Stimulated activated CD4-positive, alpha-beta T cell treated with anti-CD3 and anti-CD28 coated beads, Interleukin-4, amount 100 ng/mL, for 1 hour (primary cell): ENCODE results near the gene RPAP2.
"Not testable (repeated sequence)": the region's sequence is repeated elsewhere in the genome, so short reads cannot be mapped to it uniquely, and the experiment has no call there.

Source experiments
- DNase-seq: peaks from one replicate; pipeline ENCODE4 v3.0.0-alpha.2; 2020

RPAP2 gene

DNA sequence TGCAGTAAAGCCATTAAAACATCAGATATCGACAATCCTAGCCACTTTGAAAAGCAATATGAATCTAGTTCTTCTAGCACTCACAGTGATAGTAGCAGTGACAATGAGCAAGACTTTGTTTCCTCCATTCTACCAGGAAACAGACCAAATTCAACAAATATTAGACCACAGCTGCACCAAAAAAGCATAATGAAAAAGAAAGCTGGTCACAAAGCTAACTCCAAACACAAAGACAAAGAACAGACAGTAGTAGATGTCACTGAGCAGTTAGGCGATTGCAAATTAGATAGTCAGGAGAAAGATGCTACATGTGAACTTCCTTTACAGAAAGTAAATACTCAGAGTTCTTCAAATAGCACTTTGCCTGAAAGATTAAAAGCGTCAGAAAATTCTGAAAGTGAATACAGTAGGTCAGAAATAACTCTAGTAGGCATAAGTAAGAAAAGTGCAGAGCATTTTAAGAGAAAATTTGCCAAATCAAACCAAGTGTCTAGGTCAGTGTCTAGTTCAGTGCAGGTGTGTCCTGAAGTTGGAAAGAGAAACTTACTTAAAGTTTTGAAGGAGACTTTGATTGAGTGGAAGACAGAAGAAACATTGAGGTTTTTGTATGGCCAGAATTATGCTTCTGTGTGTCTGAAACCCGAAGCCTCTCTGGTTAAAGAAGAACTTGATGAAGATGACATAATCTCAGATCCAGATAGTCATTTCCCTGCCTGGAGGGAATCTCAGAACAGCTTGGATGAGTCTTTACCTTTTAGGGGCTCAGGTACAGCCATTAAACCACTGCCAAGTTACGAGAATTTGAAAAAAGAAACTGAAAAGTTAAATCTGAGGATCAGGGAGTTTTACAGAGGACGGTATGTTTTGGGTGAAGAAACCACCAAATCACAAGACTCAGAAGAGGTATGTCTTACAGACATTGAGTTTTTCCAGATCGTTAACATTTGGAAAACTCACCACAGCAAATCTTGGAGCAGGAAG is 24.9 kb downstream of the RPAP2 start:
- no peak for DNase-seq

DNA sequence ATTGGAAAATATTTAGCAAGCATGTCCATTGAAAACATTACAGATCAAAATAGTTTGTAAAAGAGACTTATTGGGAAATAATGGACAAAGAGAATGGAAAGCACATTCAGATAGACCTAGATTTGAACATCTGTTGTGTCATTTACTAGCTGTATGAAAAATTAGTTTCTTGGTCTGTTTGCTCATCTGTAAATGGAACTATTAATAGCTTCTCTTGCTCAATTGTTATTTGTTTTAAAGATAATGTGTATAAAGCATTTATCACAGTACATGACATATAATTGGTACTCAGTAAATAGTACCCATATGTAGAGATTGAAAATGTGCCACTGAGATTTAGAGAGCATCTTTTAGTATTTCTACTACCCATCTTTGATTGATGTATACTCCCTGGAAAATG is 25.9 kb downstream of the RPAP2 start:
- no peak for DNase-seq

DNA sequence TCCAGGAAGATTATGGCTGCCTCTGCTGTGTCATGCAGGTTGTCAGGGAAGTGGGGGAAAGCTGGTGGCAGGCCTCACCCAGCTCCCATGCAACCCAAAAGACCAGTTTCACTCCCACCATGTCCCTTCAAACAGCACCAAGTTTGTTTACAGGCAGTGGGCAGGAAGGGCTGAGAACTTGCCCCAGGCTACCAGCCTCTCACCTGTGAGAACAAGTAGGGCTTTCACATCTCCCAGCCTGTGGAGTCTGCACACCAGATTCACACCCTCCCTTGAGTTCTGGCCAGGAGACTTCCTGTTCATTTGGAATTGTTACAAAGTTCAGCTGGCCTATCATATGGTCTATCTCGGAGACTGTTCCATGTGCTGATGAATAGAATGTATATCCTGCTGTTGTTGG is 27.8 kb downstream of the RPAP2 start:
- no peak for DNase-seq

DNA sequence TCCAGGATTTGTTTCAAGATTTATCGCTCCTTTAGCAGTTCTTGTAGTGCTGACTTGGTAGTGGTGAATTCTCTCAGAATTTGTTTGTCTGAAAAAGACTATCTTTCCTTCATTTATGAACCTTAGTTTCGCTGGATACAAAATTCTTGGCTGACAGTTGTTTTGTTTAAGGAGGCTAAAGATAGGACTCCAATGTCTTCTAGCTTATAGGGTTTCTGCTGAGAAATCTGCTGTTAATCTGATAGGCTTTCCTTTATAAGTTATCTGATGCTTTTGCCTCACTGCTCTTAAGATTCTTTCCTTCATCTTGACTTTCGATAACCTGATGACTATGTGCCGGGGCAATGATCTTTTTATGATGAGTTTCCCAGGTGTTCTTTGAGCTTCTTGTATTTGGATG is 28.9 kb downstream of the RPAP2 start:
- no peak for DNase-seq

DNA sequence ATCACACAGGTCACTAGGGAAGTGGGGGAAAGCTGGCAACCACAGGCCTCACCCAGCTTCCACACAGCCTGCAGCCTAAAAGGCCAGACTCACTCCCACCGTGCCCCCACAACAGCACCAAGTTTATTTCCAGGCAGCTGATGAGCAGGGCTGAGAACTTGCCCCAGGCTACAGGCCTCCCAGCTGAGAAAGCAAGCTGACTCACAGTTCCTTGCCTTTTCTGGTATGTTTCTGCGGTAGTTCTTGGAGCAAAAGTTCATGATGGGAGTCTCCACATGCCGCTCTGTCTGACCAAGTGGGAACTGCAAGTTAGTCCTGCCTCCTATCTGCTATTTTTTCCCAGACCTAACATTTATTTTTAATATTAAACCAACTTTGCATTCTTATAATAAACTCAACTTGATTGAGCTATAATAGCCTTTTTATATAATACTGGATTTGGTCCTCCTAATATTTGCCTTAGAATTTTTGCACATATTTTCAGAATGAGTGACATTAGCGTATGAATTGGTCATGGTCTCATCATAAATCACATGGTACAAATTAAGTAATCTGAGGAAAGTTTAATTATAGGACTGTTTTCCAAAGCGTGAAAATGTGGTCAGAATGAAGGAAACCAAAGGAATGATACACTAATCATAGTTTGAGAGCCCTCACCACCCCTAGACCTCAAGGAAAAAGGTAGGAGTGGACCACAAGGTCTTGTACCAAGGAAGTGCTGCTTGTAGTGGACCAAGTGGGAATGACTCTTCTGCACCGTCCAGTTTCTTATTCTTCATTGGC is 30.7 kb downstream of the RPAP2 start:
- DNase-seq, result no peak

DNA sequence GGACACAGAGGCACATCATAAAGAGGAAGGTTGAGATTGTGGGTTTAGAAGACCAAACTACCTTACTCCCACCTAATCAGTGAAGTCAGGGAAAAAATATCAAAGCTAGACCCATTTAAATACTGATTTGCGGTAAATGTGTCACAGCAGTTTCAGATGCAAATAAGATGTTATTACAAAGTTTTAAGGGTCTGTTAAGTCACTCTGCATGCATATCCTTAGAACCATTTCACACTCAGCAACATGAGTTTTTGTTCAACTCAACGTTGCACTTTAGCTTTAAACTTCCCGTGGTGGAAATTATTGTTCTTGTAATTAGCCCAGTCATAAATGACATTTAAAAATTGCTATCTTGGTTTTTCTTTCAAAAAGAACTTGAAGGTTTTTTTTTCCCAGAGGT is 34.8 kb downstream of the RPAP2 start:
- no peak for DNase-seq

DNA sequence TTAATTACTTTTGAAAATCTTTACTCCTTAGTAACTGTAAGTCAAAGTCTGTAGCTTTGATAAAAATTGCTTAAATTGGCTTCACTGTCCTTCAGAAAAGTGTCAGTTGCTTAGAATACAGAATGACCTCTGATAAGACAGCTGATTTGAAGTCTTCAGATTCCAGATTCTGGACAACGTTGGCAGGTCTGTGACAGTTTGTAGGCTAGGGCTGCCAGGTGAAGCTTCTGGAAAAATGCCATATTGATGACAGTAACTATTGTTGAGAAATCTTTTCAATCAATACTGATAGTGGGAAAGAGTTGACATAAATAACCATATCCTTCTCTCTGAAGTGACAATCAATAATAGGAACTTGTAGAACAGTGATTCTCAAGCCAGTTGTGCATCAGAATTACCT is 41.3 kb downstream of the RPAP2 start:
- no peak for DNase-seq

DNA sequence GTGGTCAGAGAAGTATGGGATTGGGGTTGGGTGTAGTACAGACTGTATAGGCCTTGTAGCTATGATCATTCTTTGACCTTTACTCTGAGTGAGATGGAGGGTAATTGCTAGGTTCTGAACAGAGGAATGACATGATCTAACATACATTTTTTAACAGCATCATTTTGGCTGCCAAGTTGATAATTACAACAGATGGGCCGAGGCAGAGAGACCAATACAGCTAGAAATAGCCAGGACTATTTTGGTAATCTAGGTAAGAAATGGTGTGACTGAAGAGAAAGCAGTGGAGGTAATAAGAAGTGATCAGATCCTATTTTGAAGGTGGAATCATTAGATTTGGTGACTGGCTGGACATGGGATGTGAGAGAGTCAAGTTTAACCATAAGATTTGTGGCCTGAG is 43.5 kb downstream of the RPAP2 start:
- DNase-seq, result no peak

DNA sequence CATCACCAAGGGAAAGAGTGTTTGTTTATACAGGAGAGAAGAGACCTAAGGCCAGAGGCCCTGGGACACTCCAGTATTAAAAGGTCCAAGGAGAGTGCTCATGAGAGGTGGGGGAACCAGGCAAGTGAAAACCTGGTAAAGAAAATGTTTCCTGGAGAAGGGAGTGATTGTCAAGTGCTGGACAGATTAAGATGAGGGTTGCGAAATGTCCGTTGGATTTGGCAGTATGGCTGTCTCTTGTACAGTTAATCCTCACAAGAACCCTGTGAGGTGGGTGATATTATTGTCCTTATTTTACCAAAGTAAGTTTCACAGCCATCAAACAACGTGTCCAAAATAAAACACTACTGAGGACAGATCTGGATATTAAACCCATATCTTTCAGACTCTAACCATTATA is 44.2 kb downstream of the RPAP2 start:
- no peak for DNase-seq

DNA sequence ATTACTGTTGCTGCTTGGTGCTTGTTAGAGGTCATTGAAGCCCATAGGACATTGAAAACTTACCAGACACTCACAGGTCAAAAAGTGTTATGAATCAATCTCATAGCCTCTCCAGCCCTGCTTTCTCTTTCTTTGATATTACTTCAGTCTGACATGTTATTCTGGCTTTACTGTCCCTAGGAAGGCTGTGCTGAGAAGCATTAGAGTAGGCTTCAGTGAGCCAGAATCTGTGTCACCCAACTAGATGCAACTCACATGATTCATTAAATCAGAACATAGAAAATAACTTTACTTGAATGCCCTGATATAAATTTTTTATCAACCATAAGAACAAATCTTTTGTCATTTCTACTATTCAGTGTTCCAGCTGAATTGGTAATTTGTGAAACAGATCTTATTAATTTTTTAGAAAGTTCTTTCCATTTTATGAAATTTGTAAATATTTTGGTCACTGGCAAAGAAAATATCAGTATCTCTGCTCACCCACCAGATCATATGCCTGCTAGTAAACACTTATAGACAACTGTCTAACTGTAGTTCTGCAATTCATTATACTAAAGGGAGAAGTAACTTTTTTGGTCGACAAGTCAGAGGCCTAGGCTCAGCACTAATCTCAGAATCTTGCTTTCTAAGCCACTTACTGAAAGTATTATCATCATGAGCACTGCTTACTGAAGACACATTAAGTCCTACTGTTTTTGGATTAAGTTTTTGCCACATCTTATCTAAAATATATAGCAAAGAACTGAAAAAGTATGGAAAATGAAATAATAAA is 48.2 kb downstream of the RPAP2 start:
- DNase-seq, result no peak

DNA sequence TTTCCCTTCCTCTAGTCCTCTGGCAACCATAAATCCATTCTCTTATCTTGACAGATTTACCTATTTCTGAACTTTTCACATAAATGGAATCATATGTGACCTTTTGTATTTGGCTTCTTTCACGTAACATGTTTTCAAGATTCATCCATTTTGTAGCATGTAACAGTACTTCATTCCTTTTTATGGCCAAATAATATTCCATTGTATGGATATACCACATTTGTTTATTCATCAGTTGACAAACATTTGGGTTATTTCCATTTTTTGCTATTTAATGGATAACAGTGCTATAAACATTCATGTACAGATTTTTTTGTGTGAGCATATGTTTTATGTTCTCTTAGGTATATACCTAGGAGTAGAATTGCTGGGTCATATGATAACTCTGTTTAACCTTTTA is 54.0 kb downstream of the RPAP2 start:
- no peak for DNase-seq

DNA sequence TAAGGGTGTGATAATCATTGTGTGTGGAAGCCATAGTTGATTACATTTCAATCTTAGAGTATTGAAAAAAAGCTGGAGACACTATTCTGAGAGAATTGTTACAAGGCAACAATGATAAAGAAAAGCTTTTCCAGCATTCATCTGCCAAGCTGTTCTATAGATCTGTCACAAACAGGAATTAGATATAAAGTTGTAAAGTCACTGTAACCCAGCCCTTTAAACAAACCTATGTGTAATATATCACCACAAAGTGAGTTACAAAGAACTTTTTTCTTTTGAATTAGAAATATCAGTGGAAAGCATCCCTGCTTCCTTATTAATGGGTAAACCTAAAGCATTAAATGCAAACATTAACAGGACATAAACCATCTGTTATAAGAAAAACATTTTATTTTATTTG is 55.4 kb downstream of the RPAP2 start:
- no peak for DNase-seq

DNA sequence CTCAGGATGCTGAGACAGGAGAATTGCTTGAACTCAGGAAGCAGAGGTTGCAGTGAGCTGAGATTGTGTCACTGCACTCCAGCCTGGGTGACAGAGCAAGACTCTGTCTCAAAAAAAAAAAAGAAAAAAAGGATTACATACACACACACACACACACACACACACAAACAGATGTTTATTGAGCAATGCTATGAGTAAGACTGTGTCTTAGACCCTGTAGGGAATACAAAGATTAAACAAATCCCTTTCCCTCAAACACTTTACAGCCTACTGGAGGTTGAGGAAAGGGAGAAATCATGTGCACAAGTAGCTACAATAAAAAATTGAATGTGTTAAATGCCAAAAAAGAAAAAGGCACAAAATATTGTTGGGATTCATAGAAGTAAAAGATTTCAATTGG is 58.1 kb downstream of the RPAP2 start:
- no peak for DNase-seq

DNA sequence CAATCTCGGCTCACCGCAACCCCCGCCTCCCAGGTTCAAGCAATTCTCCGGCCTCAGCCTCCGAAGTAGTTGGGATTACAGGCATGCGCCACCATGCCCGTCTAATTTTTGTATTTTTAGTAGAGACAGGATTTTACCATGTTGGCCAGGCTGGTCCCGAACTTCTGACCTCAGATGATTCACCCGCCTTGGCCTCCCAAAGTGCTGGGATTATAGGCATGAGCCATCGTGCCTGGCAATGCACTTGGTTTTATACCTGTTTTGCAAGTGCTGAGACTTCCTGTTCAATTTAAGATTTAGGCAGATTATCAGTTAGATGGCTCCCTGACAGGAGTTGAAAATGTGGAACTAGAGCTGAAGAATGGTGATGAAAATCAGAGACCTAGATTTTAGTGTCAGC is 60.5 kb downstream of the RPAP2 start:
- not testable (repeated sequence) for DNase-seq

DNA sequence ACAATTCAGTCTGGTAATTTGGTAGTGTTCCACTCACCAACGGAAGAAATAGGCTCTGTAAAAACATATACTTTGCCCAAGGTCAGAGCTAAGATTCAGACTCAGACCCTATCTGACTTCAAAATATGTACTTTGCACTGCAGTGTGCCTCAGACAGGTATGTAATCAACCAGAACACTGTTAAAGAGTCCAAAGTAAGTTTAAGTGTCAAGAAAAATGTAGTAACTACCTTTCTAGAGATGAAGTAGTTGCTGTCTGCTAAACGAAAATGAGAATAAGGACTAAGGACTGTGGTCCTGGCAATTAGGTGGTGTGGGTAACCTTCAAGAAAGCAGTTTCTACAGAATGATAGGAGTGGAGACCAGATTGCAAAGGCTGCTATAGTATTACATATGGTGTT is 61.1 kb downstream of the RPAP2 start:
- no peak for DNase-seq

DNA sequence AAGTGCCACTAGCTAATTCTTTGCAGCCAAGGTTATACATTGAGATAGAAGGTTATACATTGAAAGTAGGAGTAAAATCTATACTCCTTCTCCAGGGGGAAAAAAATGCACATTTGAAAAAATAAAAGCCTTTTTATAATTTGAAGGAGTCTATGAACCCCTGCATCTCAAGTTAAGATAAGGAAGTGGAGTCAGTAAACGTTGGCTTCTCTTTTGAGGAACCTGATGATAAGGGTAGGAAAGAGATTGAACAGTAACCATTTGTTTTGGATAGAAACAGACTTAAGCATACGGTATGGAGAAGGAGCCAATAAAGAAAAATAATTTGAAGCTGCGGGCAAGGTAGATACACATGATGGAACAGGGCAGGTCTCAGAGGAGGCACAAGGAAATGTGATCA is 64.1 kb downstream of the RPAP2 start:
- DNase-seq, result no peak

DNA sequence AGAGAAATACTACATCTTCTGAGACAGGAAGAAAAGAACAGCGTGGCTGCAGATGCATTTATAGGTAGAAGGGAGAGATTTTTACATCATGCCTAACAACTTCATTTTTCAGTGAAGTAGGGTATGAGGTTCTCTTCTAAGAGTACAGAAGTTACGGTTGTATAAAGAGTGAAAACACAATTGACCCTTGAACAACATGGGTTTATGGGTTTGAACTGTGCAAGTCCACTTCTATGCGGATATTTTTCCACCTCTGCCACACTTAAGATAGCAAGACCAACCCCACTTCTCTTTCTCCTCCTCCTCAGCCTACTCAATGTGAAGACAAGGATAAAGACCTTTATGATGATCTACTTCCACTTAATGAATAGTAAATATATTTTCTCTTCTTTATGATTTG is 64.5 kb downstream of the RPAP2 start:
- DNase-seq, result no peak

DNA sequence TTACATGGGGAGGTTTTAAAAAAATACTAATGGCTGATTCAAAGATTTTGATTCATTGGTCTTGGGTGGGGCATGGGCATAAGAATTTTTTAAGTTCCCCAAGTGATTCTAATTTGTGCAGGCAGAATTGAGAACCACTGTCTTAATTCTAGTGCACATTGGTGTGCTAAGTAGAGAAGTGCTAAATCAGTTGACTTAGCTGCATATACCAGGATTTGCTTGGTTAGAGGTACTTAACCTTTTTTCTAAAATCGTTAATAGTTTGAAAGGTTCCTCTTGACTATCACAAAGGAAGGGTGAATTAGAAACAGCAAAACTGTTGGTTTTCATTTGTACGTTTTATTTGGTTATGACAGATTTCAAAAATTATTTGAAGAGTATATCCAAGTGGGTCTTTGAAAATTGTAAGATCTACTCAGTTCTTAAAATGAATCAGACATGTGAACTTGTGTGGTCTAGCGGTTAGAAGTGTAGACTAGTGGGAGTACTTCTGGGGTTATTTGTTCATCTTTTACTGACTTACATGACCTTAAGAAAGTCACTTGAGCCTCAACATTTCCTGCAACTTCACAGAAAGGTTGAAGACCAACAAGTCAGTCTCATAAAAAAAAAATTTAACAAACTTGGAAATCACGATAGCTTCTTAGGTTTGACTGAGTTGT is 66.7 kb downstream of the RPAP2 start:
- no peak for DNase-seq

DNA sequence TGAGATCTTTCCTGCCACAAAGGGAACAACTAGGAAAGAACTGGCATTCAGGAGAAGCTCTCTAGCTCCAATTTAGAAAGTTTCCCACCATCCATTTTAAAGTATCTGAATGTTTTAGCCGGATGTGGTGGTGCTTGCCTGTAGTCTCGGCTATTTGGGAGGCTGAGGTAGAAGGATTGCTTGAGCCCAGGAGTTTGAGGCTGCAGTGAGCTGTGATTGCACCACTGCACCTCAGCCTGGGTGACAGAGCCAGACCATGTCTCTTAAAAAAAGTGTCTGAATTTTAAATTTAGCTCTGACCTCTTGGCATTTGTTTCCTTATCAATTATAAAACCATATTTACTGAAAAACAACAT is 67.2 kb downstream of the RPAP2 start:
- no peak for DNase-seq

DNA sequence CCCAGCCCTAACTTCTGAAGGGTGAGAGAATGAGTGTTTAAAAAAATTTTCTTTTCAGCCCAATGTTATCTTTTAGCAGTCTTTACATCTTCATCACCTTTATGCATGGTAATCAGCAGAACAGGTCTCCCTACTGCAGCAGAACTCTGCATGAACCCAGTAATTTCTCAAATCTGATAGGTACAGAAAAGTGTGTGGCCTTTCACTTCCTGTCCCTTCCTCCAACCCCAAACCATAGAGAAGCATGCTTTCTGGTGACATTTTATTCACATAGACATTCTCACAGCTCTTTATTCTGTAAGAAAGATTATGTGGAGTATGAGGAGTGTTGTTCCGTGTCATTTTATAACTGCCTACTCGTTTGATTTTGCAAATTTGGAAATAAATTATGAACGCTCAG is 68.6 kb downstream of the RPAP2 start:
- DNase-seq, result no peak

DNA sequence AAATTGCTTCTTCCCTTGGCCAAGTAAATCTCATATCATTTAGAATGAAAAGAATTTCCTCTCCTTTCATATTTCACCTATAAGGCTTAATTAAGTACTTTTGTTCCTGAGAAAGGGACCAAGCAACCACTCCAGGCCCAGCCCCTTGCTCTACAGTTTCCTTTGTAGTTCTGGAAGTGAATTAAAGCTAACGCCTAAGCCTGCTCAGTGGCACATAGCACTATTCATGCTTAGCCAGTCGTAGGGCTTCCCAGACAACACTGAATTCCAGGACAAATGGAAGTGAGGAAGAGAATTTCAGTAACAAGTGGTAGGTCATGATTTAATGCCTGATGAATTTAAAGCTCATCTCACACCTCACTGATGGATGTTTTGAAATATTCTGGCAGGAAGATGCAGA is 73.3 kb downstream of the RPAP2 start:
- no peak for DNase-seq

DNA sequence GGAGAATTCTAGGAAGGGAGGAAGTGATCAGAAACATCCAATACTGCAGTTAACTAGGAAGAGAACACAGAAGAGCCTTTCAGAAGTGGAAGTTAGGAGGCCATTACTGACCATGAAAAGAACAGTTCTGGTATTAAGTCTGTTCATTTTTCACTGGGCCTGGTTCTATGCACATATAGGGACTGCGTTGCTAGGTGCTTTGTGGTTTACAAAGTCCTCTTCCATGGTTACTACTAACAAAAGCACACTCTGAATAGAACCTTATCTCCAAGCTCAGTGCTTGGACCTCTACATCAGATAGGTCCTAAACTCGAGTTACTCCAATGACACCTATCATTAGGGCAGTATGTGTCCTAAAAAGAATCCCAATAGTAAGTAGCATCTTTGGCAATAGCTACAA is 75.4 kb downstream of the RPAP2 start:
- no peak for DNase-seq

DNA sequence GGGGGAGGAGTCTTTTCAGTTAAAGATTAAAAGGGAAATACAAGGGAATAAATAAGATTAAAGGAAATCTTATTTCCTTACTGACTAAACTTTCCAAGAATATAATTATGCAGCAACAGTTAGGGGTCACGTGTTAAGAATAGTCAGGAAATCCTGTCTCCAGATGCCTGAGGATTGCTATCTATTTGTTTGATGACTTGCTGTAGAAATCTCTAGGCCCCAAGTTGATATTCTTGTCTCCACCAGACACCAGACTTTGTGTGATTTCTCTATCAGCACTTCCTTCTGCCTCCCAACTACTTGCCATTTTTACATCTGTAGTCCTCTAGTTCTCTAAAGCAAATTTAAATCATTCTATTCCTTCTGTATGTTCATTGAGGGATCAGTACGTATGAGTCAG is 77.5 kb downstream of the RPAP2 start:
- DNase-seq, result no peak
